ENCODE measurements around the gene MDGA2.
"Not testable (repeated sequence)": the region's sequence is repeated elsewhere in the genome, so short reads cannot be mapped to it uniquely, and the experiment has no call there.

Gene MDGA2

GRCh38 chr14:46915539-46915938, 759.9 kb downstream of the MDGA2 start:
- DNase-seq (ENCODE audit: low spot score): not testable (repeated sequence)

- no peak for DNase-seq (ENCODE audit: low spot score)
Measured at GRCh38 chr14:46902837-46903236, 772.6 kb downstream of the MDGA2 start.

- DNase-seq (ENCODE audit: low spot score): no peak
Measured at GRCh38 chr14:46894476-46894875, 780.9 kb downstream of the MDGA2 start.

- DNase-seq (ENCODE audit: low spot score): no peak
Measured at GRCh38 chr14:46887144-46887543, 788.3 kb downstream of the MDGA2 start.

GRCh38 chr14:46885566-46885965, 789.8 kb downstream of the MDGA2 start:
- DNase-seq (ENCODE audit: low spot score): no peak

- DNase-seq (ENCODE audit: low spot score): no peak
Measured at GRCh38 chr14:46861753-46862152, 813.7 kb downstream of the MDGA2 start.

- peak; percentile 14 for DNase-seq (ENCODE audit: low spot score)
Measured at GRCh38 chr14:46840944-46841720, 834.3 kb downstream of the MDGA2 start.

GRCh38 chr14:46820291-46820690, 855.1 kb downstream of the MDGA2 start:
- no peak for DNase-seq (ENCODE audit: low spot score)

- no peak for DNase-seq (ENCODE audit: low spot score)
Measured at GRCh38 chr14:46819117-46819516, 856.3 kb downstream of the MDGA2 start.

GRCh38 chr14:46818147-46818546, 857.3 kb downstream of the MDGA2 start:
- no peak for DNase-seq (ENCODE audit: low spot score)

- DNase-seq (ENCODE audit: low spot score): no peak
Measured at GRCh38 chr14:46793144-46793543, 882.3 kb downstream of the MDGA2 start.

All from putamen (tissue), 1 donor.